ENCODE results near the gene MCL1. TPM values are rescaled to one million over a fixed set of nuclear protein-coding genes. Genes with fewer than 3 reads are reported as not detected.

The MCL1 gene
- total and polyA plus RNA-seq, 2 of the 13 experiments (the other 11 are each of a cell fraction or from before 2014, with no cell fraction given), result 69.5 to 125 TPM

GRCh38 chr1:150561974-150562445, 17.4 kb downstream of the MCL1 start (continued):
- TF ChIP-seq TFAP4 (IDR thresholded peaks at IDR 0.05; ENCODE audit: borderline replicate concordance, low read depth), result peak; percentile 99
- peak; percentile 42 for TF ChIP-seq ZBTB7B (CRISPR knock-in tag; IDR thresholded peaks at IDR 0.05)
- no peak for TF ChIP-seq NFE2 (CRISPR knock-in tag; IDR thresholded peaks at IDR 0.05)
- TF ChIP-seq NCOA1 (CRISPR knock-in tag; IDR thresholded peaks at IDR 0.05), result no peak
- TF ChIP-seq MTERF4 (CRISPR knock-in tag; IDR thresholded peaks at IDR 0.05), result no peak
- TF ChIP-seq WIZ (CRISPR knock-in tag; IDR thresholded peaks at IDR 0.05), result no peak
- no peak for TF ChIP-seq GABPA (IDR thresholded peaks at IDR 0.05; ENCODE audit: low read depth, low read length)
- TF ChIP-seq GABPA (CRISPR knock-in tag; IDR thresholded peaks at IDR 0.05; ENCODE audit: low read depth), result no peak
- TF ChIP-seq NFE2L1 (CRISPR knock-in tag; IDR thresholded peaks at IDR 0.05; ENCODE audit: borderline replicate concordance), result no peak
- TF ChIP-seq TEAD3 (CRISPR knock-in tag; optimal IDR thresholded peaks at IDR 0.05; ENCODE audit: borderline replicate concordance), result peak; percentile 66
- no peak for TF ChIP-seq ZNF713 (CRISPR knock-in tag; IDR thresholded peaks at IDR 0.05)
- no peak for TF ChIP-seq HNRNPUL1 (IDR thresholded peaks at IDR 0.05; ENCODE audit: low read depth, low read length)
- no peak for TF ChIP-seq ZNF800 (CRISPR knock-in tag; IDR thresholded peaks at IDR 0.05)
- TF ChIP-seq DMTF1 (CRISPR knock-in tag; IDR thresholded peaks at IDR 0.05), result no peak
- no peak for TF ChIP-seq FOXJ3 (CRISPR knock-in tag; IDR thresholded peaks at IDR 0.05; ENCODE audit: borderline replicate concordance)
- TF ChIP-seq CC2D1A (CRISPR knock-in tag; IDR thresholded peaks at IDR 0.05), result no peak
- TF ChIP-seq ARNTL (CRISPR knock-in tag; IDR thresholded peaks at IDR 0.05), result no peak
- no peak for TF ChIP-seq XRCC5 (optimal IDR thresholded peaks at IDR 0.05; ENCODE audit: low read length)
- TF ChIP-seq ZSCAN30 (CRISPR knock-in tag; IDR thresholded peaks at IDR 0.05), result no peak
- no peak for TF ChIP-seq ZNF354B (CRISPR knock-in tag; IDR thresholded peaks at IDR 0.05)
- 0 out of 2 replicates have a peak, but pooled peaks have one; percentile 32 for TF ChIP-seq FOXA3 (CRISPR knock-in tag; IDR thresholded peaks at IDR 0.05)
- TF ChIP-seq HCFC1 (IDR thresholded peaks at IDR 0.05; ENCODE audit: low read depth, low read length), result no peak
- TF ChIP-seq ZNF563 (CRISPR knock-in tag; IDR thresholded peaks at IDR 0.05), result no peak
- TF ChIP-seq TOE1 (CRISPR knock-in tag; IDR thresholded peaks at IDR 0.05), result no peak
- no peak for TF ChIP-seq REL (CRISPR knock-in tag; conservative IDR thresholded peaks at IDR 0.05)
- no peak for TF ChIP-seq CHD2 (IDR thresholded peaks at IDR 0.05; ENCODE audit: low read depth, low read length)
- no peak for TF ChIP-seq ZNF3 (CRISPR knock-in tag; IDR thresholded peaks at IDR 0.05)
- TF ChIP-seq ZNF720 (CRISPR knock-in tag; IDR thresholded peaks at IDR 0.05), result no peak
- TF ChIP-seq ZFP37 (CRISPR knock-in tag; IDR thresholded peaks at IDR 0.05; ENCODE audit: borderline replicate concordance), result no peak; the same call in 1 of the 2 replicates
